GM18502 (cell line): ENCODE measurements around the gene KCNAB2.

Experiments used
- ATAC-seq: cut with Tn5 transposase; IDR thresholded peaks from one replicate; pipeline ENCODE4 v1.9.1; 2021; ENCODE audit warnings: mild to moderate bottlenecking; ENCODE audit not compliant: unreplicated experiment, poor library complexity

Gene KCNAB2

GRCh38 chr1:6123816-6124215 is 78.1 kb downstream of the KCNAB2 start:
- no peak for ATAC-seq

- no peak for ATAC-seq
Observed at GRCh38 chr1:6124341-6124740, 78.7 kb downstream of the KCNAB2 start.

GRCh38 chr1:6124746-6125365 is 79.2 kb downstream of the KCNAB2 start:
- ATAC-seq = no peak

GRCh38 chr1:6125366-6125765 is 79.7 kb downstream of the KCNAB2 start:
- ATAC-seq = no peak

- no peak for ATAC-seq
Observed at GRCh38 chr1:6126028-6126427, 80.3 kb downstream of the KCNAB2 start.

- no peak for ATAC-seq
Observed at GRCh38 chr1:6126521-6127067, 80.9 kb downstream of the KCNAB2 start.

- no peak for ATAC-seq
Observed at GRCh38 chr1:6127587-6128163, 82.0 kb downstream of the KCNAB2 start.

- no peak for ATAC-seq
Observed at GRCh38 chr1:6128276-6129081, 82.8 kb downstream of the KCNAB2 start.

GRCh38 chr1:6129313-6129712 is 83.6 kb downstream of the KCNAB2 start:
- no peak for ATAC-seq

GRCh38 chr1:6130036-6130435 is 84.3 kb downstream of the KCNAB2 start:
- ATAC-seq = no peak

GRCh38 chr1:6130596-6130995 is 84.9 kb downstream of the KCNAB2 start:
- no peak for ATAC-seq

- ATAC-seq = no peak
Observed at GRCh38 chr1:6131561-6131960, 85.9 kb downstream of the KCNAB2 start.

GRCh38 chr1:6133146-6133895 is 87.6 kb downstream of the KCNAB2 start:
- ATAC-seq = no peak

- ATAC-seq = no peak
Observed at GRCh38 chr1:6134206-6134605, 88.5 kb downstream of the KCNAB2 start.

- ATAC-seq = no peak
Observed at GRCh38 chr1:6134741-6135510, 89.2 kb downstream of the KCNAB2 start.

- ATAC-seq = no peak
Observed at GRCh38 chr1:6136516-6137220, 91.0 kb downstream of the KCNAB2 start.

- ATAC-seq = no peak
Observed at GRCh38 chr1:6137758-6138157, 92.1 kb downstream of the KCNAB2 start.

- ATAC-seq = no peak
Observed at GRCh38 chr1:6140413-6140812, 94.7 kb downstream of the KCNAB2 start.

- ATAC-seq = no peak
Observed at GRCh38 chr1:6141592-6141991, 95.9 kb downstream of the KCNAB2 start.
